ENCODE measurements around the gene MDFI.

DNA sequence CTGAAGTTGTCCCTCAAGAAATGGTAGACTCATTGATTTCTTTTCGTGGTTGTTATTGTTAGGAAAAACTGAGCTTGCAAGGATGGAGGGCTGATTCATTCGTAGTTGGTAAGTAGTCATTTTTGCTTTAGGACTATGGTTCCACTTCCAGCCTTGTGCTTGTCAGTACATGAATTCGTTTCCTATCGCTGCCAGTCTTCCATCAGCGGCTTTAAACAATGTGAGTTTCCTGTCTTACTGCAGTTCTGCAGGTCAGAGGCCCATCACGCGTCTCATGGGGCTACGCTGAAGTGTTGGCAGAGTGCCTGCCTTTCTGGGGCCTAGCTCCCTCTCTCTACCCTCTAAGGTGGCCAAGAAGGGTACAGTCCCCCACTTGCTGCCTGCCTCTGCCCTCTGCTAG, 11.4 kb upstream of the MDFI start:
- TF ChIP-seq TAF1 (IDR thresholded peaks at IDR 0.05; ENCODE audit: borderline replicate concordance, low read depth, low read length): no peak
- no peak for TF ChIP-seq POLR2AphosphoS5 (IDR thresholded peaks at IDR 0.05; ENCODE audit: low read depth, low read length)
